Umbilical cord (tissue), 2 donors: Measurements from ENCODE around the gene MIEN1. TPM values are rescaled to one million over a fixed set of nuclear protein-coding genes. Genes with fewer than 3 reads are reported as not detected.
"Not testable (repeated sequence)": the region's sequence is repeated elsewhere in the genome, so short reads cannot be mapped to it uniquely, and the experiment has no call there.

Source experiments
- DNase-seq: peaks from one replicate; pipeline ENCODE4 v3.0.0-alpha.2; 2015; ENCODE audit warnings: low spot score
- total RNA-seq: library from RNA; depleted of rRNA; stranded (reverse); fragments of >200 nt; gene quantifications from one replicate; pipeline ENCODE4 v1.2.3, GENCODE V29; 2014; ENCODE audit warnings: low replicate concordance; ENCODE audit not compliant: insufficient read depth

Gene MIEN1
- total RNA-seq, 1 donor from 2014 or later = 9.9 TPM

- no peak for DNase-seq
These were observed 25.4 kb upstream of the MIEN1 start for GRCh38 chr17:39755554-39756379.

- peak; percentile 57 for DNase-seq
These were observed 24.7 kb upstream of the MIEN1 start for GRCh38 chr17:39754958-39755553.

DNA sequence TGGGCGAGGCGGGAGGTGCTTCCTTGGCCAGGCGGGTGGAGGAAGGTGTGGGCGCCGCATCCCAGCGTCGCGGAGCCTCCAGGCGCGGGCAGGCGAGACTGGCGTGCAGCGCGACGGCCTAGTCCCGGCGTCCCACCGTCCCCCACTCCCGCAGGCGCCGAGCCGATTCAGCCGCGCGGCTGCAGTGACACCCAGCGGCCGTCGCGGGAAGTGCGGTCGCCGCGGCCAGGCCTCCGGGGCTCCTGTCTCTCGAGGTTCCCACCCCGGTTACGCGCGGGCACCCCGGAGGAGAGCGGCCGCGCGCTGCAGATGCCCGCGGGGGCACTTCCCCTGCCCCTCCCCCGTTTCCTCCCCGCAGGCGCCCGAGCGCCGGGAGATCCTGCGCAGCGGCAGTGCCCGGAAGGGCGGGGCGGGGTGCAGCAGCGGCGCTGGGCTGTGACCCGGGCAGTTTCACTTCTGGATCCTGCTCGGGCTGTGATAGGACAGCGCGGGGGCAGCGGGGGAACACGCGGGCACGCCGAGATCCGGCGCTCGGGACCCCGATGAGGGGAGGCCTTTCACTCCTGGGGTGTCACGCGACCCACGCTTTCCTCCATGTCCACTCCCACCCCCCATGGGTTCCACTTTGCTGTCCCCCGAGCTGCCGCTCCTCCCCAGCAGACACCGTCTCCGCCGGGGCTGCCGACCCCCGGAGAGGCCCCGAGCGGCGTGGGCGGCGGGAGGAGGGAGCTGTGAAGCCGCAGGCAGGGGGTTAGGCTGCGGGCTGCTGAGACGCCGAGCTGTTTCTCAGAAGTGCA, 24.0 kb upstream of the MIEN1 start:
- peak; percentile 92 for DNase-seq

DNA sequence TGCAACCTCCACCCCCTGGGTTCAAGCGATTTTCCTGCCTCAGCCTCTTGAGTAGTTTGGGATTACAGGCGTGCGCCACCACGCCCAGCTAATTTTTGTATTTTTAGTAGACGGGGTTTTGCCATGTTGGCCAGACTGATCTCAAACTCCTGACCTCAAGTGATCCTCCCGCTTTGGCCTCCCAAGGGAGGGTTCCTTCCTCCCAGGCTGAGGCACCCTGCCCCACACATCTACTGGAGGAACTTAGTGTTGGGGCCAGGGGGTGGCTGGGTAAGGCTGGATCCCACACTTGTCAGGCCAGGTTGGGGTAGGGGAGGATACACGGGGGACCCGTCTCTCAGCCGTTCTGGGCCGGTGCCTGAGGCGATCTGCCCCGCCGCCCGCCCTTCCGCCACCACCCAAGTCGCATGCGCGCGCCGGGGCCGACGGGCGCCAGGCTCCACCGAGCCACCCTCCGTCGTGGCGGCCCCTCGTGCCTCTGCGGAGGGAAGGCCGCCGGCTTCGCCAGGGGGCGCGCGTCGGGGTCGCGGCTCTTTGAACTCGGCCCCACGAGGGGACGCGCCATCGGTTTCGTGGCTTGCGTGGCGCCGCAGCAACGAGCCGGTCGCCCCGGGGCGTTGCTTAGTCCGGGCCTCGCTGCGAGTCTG, 23.3 kb upstream of the MIEN1 start:
- peak; percentile 57 for DNase-seq

- no peak for DNase-seq
These were observed 22.0 kb upstream of the MIEN1 start for GRCh38 chr17:39752241-39752881.

DNA sequence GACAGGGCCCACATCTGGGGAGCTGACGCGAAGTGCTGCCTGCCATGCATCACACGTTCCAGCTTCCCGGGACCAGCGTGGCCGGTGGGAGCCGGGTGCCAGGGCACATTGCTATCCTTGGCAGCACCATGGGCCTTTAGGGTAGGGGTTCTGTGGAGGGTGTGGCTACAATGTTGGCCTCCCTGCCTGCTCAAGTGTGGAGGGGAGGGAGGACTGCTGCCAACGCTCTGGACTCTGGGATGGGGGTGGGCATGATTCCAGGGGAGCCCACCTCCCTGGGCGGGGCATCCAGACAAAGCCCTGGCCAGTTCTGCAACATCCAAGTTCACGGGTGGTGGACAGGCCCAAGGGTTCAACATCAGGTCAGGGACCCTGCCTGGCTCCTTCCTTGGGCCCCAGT, 21.3 kb upstream of the MIEN1 start:
- DNase-seq = no peak

DNA sequence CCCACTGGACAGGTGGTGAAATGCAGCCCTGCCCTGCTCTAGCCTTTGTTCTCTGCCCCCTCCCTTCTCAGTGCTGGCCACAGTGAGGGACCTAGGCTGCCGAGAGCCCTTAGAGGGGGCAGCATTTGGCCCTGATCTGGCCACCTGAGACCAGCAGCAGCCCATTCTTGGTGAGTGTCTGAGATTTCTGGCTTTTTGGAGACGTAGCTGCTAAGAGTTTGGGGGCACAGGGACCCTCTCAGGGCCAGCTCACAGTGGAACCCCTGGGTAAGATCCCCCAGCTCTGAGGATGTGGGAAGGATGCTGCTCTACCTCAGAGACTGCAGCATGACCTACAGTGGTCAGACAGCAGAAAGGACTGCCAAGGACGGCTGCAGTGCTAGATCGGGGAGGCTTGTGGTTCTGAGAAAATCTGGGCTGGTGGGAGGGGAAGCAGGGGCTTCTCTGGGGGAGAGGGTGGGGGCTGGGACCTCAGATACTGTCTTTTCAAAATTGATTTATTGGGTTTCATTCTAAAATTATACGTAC, 20.7 kb upstream of the MIEN1 start:
- DNase-seq = no peak

GRCh38 chr17:39750131-39751015, 20.0 kb upstream of the MIEN1 start:
- no peak for DNase-seq

- DNase-seq = not testable (repeated sequence)
These were observed 18.2 kb upstream of the MIEN1 start for GRCh38 chr17:39748444-39749034.

DNA sequence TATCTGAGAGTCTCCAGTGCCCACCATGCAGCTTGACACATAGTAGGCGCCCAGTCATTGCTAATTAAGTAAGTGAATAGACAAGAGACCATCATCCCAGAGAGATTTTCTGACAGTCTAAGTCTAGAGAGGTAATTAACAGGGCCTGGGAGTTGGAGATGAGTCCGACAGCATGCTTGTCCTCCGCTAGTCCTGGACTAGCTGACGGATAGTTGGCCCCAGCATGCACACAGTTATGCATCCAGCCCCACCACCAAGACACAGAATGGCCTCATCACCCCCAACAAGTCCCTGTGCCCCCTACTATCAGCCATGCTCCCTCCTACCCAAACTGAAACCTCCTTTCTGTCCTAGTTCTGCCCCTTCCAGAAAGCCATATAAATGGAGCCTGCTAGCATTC, 17.4 kb upstream of the MIEN1 start:
- no peak for DNase-seq

DNA sequence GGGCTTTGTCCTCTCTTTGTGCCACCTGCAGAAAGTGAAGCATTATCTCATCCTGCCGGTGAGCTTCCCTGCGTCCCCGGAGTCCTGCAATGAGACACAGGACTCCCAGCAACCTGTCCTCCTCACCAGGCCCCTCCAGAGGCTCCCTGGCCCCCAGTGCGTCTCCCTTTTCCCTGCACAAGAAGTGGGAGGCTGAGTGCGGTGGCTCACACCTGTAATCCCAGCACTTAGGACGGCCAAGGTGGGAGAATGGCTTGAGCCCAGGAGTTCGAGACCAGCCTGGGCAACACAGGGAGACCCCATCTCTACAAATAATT, 15.8 kb upstream of the MIEN1 start:
- DNase-seq = no peak

GRCh38 chr17:39745335-39746144, 15.2 kb upstream of the MIEN1 start:
- DNase-seq = no peak

DNA sequence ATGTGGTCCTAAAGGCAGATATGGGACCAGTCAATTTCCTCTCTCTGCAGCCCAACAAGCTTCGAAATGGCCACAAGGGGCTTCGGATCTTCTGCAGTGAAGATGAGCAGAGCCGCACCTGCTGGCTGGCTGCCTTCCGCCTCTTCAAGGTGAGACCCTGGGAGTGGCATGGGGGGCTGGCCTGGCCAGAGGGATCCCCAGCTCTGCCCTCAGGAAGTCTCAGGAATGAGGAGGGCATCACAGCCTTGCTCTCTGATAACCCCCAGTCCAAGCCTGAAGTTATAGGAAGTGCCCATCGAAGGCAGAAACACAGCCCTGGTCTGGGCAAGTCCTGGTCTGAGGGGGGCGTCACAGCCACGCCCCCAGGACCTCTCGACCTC, 14.5 kb upstream of the MIEN1 start:
- DNase-seq = no peak

- DNase-seq = no peak
These were observed 13.9 kb upstream of the MIEN1 start for GRCh38 chr17:39744075-39744835.

GRCh38 chr17:39742856-39743436, 12.6 kb upstream of the MIEN1 start:
- DNase-seq = no peak

- DNase-seq = no peak
These were observed 12.0 kb upstream of the MIEN1 start for GRCh38 chr17:39742126-39742855.
